C4-2B (cell line): Measurements from ENCODE around the gene CS.

ENCODE experiments used
- ZFX ChIP-seq: fragments of 450-650 bp; IDR thresholded peaks from 2 replicates; pipeline ENCODE4 v1.6.1; 2017
- TF ChIP-seq, protein P1 (sequence below): fragments of 450-650 bp; conservative IDR thresholded peaks from 2 replicates; pipeline ENCODE4 v1.5.1; 2017; ENCODE audit warnings: mild to moderate bottlenecking

DNA sequence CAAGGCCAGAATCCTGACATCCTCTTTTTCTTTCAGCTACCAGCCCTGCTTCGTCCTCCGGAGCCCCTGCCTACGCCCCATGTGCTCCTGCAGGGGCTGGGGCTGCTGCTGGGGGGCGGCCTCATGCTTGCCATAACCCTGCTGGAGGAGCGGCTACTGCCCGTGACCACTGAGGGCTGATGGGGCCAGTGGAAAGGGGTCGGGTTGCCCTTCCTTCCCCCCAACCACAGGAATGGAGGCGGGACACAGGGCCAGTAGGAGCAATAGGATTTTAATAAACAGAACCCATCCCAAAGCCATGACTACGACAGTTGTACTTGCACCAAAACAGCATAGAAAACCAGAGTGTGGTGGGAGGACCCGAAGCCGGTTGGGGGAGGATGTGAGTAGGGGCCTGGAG lies 62.6 kb downstream of the CS start:
- TF ChIP-seq, protein P1, sequence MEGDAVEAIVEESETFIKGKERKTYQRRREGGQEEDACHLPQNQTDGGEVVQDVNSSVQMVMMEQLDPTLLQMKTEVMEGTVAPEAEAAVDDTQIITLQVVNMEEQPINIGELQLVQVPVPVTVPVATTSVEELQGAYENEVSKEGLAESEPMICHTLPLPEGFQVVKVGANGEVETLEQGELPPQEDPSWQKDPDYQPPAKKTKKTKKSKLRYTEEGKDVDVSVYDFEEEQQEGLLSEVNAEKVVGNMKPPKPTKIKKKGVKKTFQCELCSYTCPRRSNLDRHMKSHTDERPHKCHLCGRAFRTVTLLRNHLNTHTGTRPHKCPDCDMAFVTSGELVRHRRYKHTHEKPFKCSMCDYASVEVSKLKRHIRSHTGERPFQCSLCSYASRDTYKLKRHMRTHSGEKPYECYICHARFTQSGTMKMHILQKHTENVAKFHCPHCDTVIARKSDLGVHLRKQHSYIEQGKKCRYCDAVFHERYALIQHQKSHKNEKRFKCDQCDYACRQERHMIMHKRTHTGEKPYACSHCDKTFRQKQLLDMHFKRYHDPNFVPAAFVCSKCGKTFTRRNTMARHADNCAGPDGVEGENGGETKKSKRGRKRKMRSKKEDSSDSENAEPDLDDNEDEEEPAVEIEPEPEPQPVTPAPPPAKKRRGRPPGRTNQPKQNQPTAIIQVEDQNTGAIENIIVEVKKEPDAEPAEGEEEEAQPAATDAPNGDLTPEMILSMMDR = no peak
- no peak for TF ChIP-seq ZFX
